Keratinocyte (primary cell): ENCODE results near the gene GNAL. TPM values are rescaled to one million over a fixed set of nuclear protein-coding genes. Genes with fewer than 3 reads are reported as not detected.

Experiments used
- DNase-seq: peaks from one replicate; pipeline ENCODE4 v3.0.0-alpha.2; 2011; ENCODE audit warnings: low read depth, missing footprints, low spot score
- FAIRE-seq: peaks from 2 replicates; lab custom pipeline; 2011; peaks lifted over from hg19 to GRCh38; lab: Jason Lieb, UNC
- H2AFZ ChIP-seq: 2 replicates; pipeline ENCODE4 v1.6.0; 2012; ENCODE audit warnings: low read length, control low read depth, inconsistent platforms; ENCODE audit not compliant: control insufficient read depth
- H3K27ac ChIP-seq: 2 replicates; pipeline ENCODE4 v1.5.1; 2011; ENCODE audit warnings: low read length; ENCODE audit not compliant: control insufficient read depth, insufficient read depth
- H3K27me3 ChIP-seq: 3 replicates; pipeline ENCODE4 v1.6.0; 2011; ENCODE audit warnings: low read length; ENCODE audit not compliant: control insufficient read depth, insufficient read depth; ENCODE audit errors: extremely low read depth
- H3K36me3 ChIP-seq, 2 experiments: 2 replicates in 1 of 2; 3 replicates in 1 of 2; pipeline ENCODE4 v1.5.1; 2011; ENCODE audit warnings: low read length in 2 of 2, mild to moderate bottlenecking in 1 of 2; ENCODE audit not compliant: control insufficient read depth in 2 of 2, insufficient read depth in 2 of 2; ENCODE audit errors: extremely low read depth in 1 of 2
- H3K4me1 ChIP-seq: 3 replicates; pipeline ENCODE4 v1.5.1; 2011; ENCODE audit warnings: low read length; ENCODE audit not compliant: control insufficient read depth, insufficient read depth; ENCODE audit errors: extremely low read depth
- H3K4me2 ChIP-seq: 3 replicates; pipeline ENCODE4 v1.6.0; 2011; ENCODE audit warnings: low read depth, low read length; ENCODE audit not compliant: control insufficient read depth, insufficient read depth; ENCODE audit errors: extremely low read depth
- H3K4me3 ChIP-seq, 3 experiments: fragments of 200-600 bp in 1 of 3; sonication (generic) in 1 of 3; 2 replicates in 2 of 3; 3 replicates in 1 of 3; pipeline ENCODE4 v1.5.1; 2011 to 2016; ENCODE audit warnings: low read length in 3 of 3, mild to moderate bottlenecking in 3 of 3, control low read depth in 2 of 3, inconsistent platforms in 1 of 3, low read depth in 1 of 3, mixed read lengths in 1 of 3, mixed run types in 1 of 3, moderate library complexity in 1 of 3; ENCODE audit not compliant: control insufficient read depth in 2 of 3, insufficient read depth in 2 of 3; ENCODE audit errors: extremely low read depth in 1 of 3
- H3K79me2 ChIP-seq: 2 replicates; pipeline ENCODE4 v1.6.0; 2012; ENCODE audit warnings: low read length; ENCODE audit not compliant: control insufficient read depth, insufficient read depth
- H3K9ac ChIP-seq: 3 replicates; pipeline ENCODE4 v1.6.0; 2011; ENCODE audit warnings: low read length; ENCODE audit not compliant: control insufficient read depth, insufficient read depth; ENCODE audit errors: extremely low read depth
- H3K9me1 ChIP-seq: 3 replicates; pipeline ENCODE4 v1.6.0; 2011; ENCODE audit warnings: low read length; ENCODE audit not compliant: control insufficient read depth, insufficient read depth; ENCODE audit errors: extremely low read depth
- H3K9me3 ChIP-seq: 2 replicates; pipeline ENCODE4 v1.5.1; 2012; ENCODE audit warnings: low read depth, low read length; ENCODE audit not compliant: control insufficient read depth
- H4K20me1 ChIP-seq: 3 replicates; pipeline ENCODE4 v1.6.0; 2011; ENCODE audit warnings: low read length; ENCODE audit not compliant: control insufficient read depth, insufficient read depth; ENCODE audit errors: extremely low read depth
- EZH2 ChIP-seq: IDR thresholded peaks from one replicate; pipeline ENCODE4 v1.6.1; 2012; ENCODE audit warnings: inconsistent platforms, mild to moderate bottlenecking, low read length, moderate library complexity
- dilution Hi-C: fragments of 300-500 bp; cut with MboI; formaldehyde crosslinking; loops from one replicate; pipeline ENCODE4 v1.7.0; 2020; ENCODE audit warnings: low sequenced_read_pairs; ENCODE audit not compliant: extremely low pct_ligation_motif_present
- polyA plus RNA-seq, 5 experiments: library from polyadenylated mRNA; depleted of rRNA in 3 of 5; stranded (reverse) in 3 of 5; stranded (forward) in 1 of 5; unstranded in 1 of 5; fragments of >200 nt; gene quantifications; 1 replicate in 1 of 5; 2 replicates in 3 of 5; 3 replicates in 1 of 5; pipeline versions ENCODE4 v1.2.1 to v1.2.3, GENCODE V29; 2011 to 2012; ENCODE audit warnings: missing spikeins in 2 of 5, low read depth in 1 of 5, low replicate concordance in 1 of 5
- TF ChIP-seq, protein P1 (sequence below), 3 experiments: IDR thresholded peaks in 1 of 3; conservative IDR thresholded peaks in 1 of 3; optimal IDR thresholded peaks in 1 of 3; 2 replicates in 2 of 3; 3 replicates in 1 of 3; pipeline versions ENCODE3 to v1.5.1; 2011; ENCODE audit warnings: low read length in 3 of 3, mild to moderate bottlenecking in 3 of 3, moderate library complexity in 2 of 3, control low read depth in 1 of 3, inconsistent platforms in 1 of 3; ENCODE audit not compliant: insufficient read depth in 2 of 3; ENCODE audit errors: extremely low read depth in 1 of 3

The GNAL gene
- polyA plus RNA-seq, 1 donor (not counting 4 experiments of a cell fraction or from before 2014, with no cell fraction given): 30.0 TPM

DNA sequence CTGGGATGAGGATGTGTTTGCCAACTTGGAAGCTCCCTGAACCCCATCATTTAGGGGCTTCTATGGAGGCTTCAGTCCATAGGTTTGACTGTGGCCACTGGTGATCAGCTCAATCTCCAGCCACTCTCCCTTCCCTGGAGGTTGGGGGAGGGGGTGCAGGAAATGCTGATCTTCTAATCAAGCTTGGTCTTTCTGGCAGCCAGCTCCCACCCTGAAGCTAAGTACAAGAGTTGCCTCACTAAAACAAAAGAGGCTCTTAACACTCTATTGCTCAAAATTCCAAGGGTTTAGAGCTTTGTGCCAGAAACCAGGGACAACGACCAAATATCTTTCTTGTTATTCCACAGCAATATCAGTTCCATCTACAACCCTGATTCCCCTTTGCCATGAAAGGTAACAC, 238.4 kb downstream of the GNAL start:
- DNase-seq: no peak
- TF ChIP-seq EZH2: no peak
- TF ChIP-seq, protein P1, sequence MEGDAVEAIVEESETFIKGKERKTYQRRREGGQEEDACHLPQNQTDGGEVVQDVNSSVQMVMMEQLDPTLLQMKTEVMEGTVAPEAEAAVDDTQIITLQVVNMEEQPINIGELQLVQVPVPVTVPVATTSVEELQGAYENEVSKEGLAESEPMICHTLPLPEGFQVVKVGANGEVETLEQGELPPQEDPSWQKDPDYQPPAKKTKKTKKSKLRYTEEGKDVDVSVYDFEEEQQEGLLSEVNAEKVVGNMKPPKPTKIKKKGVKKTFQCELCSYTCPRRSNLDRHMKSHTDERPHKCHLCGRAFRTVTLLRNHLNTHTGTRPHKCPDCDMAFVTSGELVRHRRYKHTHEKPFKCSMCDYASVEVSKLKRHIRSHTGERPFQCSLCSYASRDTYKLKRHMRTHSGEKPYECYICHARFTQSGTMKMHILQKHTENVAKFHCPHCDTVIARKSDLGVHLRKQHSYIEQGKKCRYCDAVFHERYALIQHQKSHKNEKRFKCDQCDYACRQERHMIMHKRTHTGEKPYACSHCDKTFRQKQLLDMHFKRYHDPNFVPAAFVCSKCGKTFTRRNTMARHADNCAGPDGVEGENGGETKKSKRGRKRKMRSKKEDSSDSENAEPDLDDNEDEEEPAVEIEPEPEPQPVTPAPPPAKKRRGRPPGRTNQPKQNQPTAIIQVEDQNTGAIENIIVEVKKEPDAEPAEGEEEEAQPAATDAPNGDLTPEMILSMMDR (optimal IDR thresholded peaks at IDR 0.05 in 1 of 3, IDR thresholded peaks at IDR 0.05 in 1 of 3, conservative IDR thresholded peaks at IDR 0.05 in 1 of 3; ENCODE audit: extremely low read depth in 1 of 3, insufficient read depth in 2 of 3, low read length in 3 of 3): no peak
- H4K20me1 ChIP-seq: no peaks in the 10 kb centered on the region
- no peaks in the 10 kb centered on the region for H3K79me2 ChIP-seq
- no peaks in the 10 kb centered on the region for H3K9me3 ChIP-seq
- no peaks in the 10 kb centered on the region for H3K36me3 ChIP-seq
- H3K9me1 ChIP-seq: no peaks in the 10 kb centered on the region
- FAIRE-seq: no peak
- H3K4me1 ChIP-seq: no peaks in the 10 kb centered on the region
- H2AFZ ChIP-seq: no peak overlapping the region
- H3K4me3 ChIP-seq: no peak overlapping the region
- dilution Hi-C loops: no loop called here
- no peaks in the 10 kb centered on the region for H3K27me3 ChIP-seq
- H3K27ac ChIP-seq: no peak overlapping the region
- H3K9ac ChIP-seq: no peak overlapping the region
- H3K4me2 ChIP-seq: no peak overlapping the region

GRCh38 chr18:11932393-11932792, 243.3 kb downstream of the GNAL start:
- TF ChIP-seq, protein P1 (optimal IDR thresholded peaks at IDR 0.05 in 1 of 3, IDR thresholded peaks at IDR 0.05 in 1 of 3, conservative IDR thresholded peaks at IDR 0.05 in 1 of 3; ENCODE audit: extremely low read depth in 1 of 3, insufficient read depth in 2 of 3, low read length in 3 of 3): no peak
- TF ChIP-seq EZH2: no peak
- Histone ChIP-seq H3K27me3 (no peaks in the 10 kb centered on the region), H4K20me1 (no peaks in the 10 kb centered on the region), H2AFZ (no peak overlapping the region), H3K27ac (no peak overlapping the region), H3K9ac (no peak overlapping the region), H3K9me1 (no peaks in the 10 kb centered on the region), H3K79me2 (no peaks in the 10 kb centered on the region), H3K36me3 (no peaks in the 10 kb centered on the region), H3K4me3 (no peak overlapping the region), H3K9me3 (no peaks in the 10 kb centered on the region), H3K4me2 (no peak overlapping the region), H3K4me1 (no peaks in the 10 kb centered on the region)
- DNase-seq: no peak
- FAIRE-seq: no peak
- dilution Hi-C loops: no loop called here

Other genes with a start within 250 kb of the GNAL start
- not detected in 3 replicates for gene SLC35G4, start 79.7 kb upstream of the GNAL start, polyA plus RNA-seq
- 30.7 to 54.7 TPM (median 51.4 TPM) in 3 replicates for gene CHMP1B, start 162.1 kb downstream of the GNAL start, polyA plus RNA-seq
- gene MPPE1, start 219.1 kb downstream of the GNAL start, polyA plus RNA-seq: 14.4 to 25.0 TPM (median 21.0 TPM) in 3 replicates